Suprapubic skin (tissue), 3 donors: ENCODE measurements around the gene KIAA0513.

Experiments used
- POLR2A ChIP-seq, 2 donors: fragments of 450-650 bp; IDR thresholded peaks; one replicate each; pipeline ENCODE4 v1.6.1; 2017; ENCODE audit warnings: antibody characterized with exemption in 2 of 2, mild to moderate bottlenecking in 2 of 2, moderate library complexity in 2 of 2
- TF ChIP-seq, protein P1 (sequence below), 2 donors: fragments of 200-600 bp in 1 of 2; fragments of 450-650 bp in 1 of 2; sonication (generic) in 1 of 2; IDR thresholded peaks; one replicate each; pipeline ENCODE4 v1.5.1; 2016 to 2019; ENCODE audit warnings: antibody characterized with exemption in 2 of 2, mild to moderate bottlenecking in 1 of 2, moderate library complexity in 1 of 2

DNA sequence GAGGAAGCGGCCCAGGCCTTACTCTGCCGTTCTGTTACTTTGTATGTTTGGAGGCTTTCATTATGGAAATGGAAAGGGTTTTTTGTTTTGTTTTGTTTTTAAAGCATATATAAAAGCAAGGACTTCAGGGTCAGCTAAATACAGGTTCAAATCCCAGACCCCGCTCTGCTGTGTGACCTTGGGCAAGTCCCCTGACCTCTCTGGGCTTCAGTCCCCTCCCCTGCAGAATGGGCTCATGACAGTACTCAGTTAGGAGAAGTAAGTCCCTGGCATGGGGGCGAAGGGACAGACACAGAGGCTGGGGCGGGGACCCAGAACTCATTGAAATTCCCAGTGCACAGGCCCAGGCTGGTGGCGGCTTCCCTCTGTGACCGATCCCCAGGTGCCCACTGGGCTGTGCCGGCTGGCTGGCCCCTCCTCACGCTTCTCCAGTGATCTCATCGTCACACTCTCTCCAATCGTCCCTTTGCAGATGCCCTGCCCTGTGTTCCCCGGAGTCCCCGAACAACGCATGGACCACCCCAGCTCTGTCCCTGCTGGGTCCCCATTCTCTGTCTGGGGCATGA lies 85.7 kb downstream of the KIAA0513 start:
- TF ChIP-seq POLR2A (IDR thresholded peaks at IDR 0.05), result no peak
- TF ChIP-seq, protein P1, sequence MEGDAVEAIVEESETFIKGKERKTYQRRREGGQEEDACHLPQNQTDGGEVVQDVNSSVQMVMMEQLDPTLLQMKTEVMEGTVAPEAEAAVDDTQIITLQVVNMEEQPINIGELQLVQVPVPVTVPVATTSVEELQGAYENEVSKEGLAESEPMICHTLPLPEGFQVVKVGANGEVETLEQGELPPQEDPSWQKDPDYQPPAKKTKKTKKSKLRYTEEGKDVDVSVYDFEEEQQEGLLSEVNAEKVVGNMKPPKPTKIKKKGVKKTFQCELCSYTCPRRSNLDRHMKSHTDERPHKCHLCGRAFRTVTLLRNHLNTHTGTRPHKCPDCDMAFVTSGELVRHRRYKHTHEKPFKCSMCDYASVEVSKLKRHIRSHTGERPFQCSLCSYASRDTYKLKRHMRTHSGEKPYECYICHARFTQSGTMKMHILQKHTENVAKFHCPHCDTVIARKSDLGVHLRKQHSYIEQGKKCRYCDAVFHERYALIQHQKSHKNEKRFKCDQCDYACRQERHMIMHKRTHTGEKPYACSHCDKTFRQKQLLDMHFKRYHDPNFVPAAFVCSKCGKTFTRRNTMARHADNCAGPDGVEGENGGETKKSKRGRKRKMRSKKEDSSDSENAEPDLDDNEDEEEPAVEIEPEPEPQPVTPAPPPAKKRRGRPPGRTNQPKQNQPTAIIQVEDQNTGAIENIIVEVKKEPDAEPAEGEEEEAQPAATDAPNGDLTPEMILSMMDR (IDR thresholded peaks at IDR 0.05), result no peak
